Measurements from ENCODE around the gene RPSA.
A peak's percentile ranks its signal among the peaks of the same experiment; 100 is the strongest.
"Not testable (repeated sequence)": the region's sequence is repeated elsewhere in the genome, so short reads cannot be mapped to it uniquely, and the experiment has no call there.

The RPSA gene

GRCh38 chr3:39406368-39407258, at the start of gene RPSA:
Gene RPSA, plus strand, starts transcription at chr3:39406720. Its CDS starts 934 bp downstream, at chr3:39407654.
- peak; percentile 84 for DNase-seq

- DNase-seq: no peak
Measured at GRCh38 chr3:39358333-39358732, 48.2 kb upstream of the RPSA start.

GRCh38 chr3:39361252-39361927, 45.1 kb upstream of the RPSA start:
- DNase-seq: peak; percentile 41

GRCh38 chr3:39362192-39362591, 44.3 kb upstream of the RPSA start:
- DNase-seq: no peak

- DNase-seq: no peak
Measured at GRCh38 chr3:39362812-39363211, 43.7 kb upstream of the RPSA start.

- not testable (repeated sequence) for DNase-seq
Measured at GRCh38 chr3:39370450-39370849, 36.1 kb upstream of the RPSA start.

- DNase-seq: no peak
Measured at GRCh38 chr3:39372833-39373232, 33.7 kb upstream of the RPSA start.

GRCh38 chr3:39376959-39377634, 29.4 kb upstream of the RPSA start:
- no peak for DNase-seq

- peak; percentile 49 for DNase-seq
Measured at GRCh38 chr3:39378088-39378487, 28.4 kb upstream of the RPSA start.

- no peak for DNase-seq
Measured at GRCh38 chr3:39378957-39379777, 27.4 kb upstream of the RPSA start.

- no peak for DNase-seq
Measured at GRCh38 chr3:39379778-39380155, 26.8 kb upstream of the RPSA start.

- no peak for DNase-seq
Measured at GRCh38 chr3:39381432-39381831, 25.1 kb upstream of the RPSA start.

- peak; percentile 63 for DNase-seq
Measured at GRCh38 chr3:39383045-39383880, 23.3 kb upstream of the RPSA start, which contains the start of gene SLC25A38. Gene SLC25A38, plus strand, starts transcription at chr3:39383370. Its CDS starts 355 bp downstream, at chr3:39383725.

GRCh38 chr3:39383881-39384664, 22.4 kb upstream of the RPSA start:
- DNase-seq: peak; percentile 91

- DNase-seq: no peak
Measured at GRCh38 chr3:39384665-39385000, 21.9 kb upstream of the RPSA start.

- no peak for DNase-seq
Measured at GRCh38 chr3:39385456-39386090, 20.9 kb upstream of the RPSA start.

- DNase-seq: no peak
Measured at GRCh38 chr3:39386318-39386717, 20.2 kb upstream of the RPSA start.

- no peak for DNase-seq
Measured at GRCh38 chr3:39387411-39387975, 19.0 kb upstream of the RPSA start.

- no peak for DNase-seq
Measured at GRCh38 chr3:39388153-39388552, 18.4 kb upstream of the RPSA start.

GRCh38 chr3:39388741-39389248, 17.7 kb upstream of the RPSA start:
- DNase-seq: no peak

Measured in activated T-cell treated with anti-CD3 and anti-CD28 coated beads for 4 hours (primary cell).